ENCODE measurements around the gene UPP1.
"Not testable (repeated sequence)": the region's sequence is repeated elsewhere in the genome, so short reads cannot be mapped to it uniquely, and the experiment has no call there.

The UPP1 gene

GRCh38 chr7:48077423-48077822, 11.6 kb upstream of the UPP1 start:
- H2AFZ ChIP-seq (ENCODE audit: low read depth): no peak overlapping the region
- TF ChIP-seq, protein P1, sequence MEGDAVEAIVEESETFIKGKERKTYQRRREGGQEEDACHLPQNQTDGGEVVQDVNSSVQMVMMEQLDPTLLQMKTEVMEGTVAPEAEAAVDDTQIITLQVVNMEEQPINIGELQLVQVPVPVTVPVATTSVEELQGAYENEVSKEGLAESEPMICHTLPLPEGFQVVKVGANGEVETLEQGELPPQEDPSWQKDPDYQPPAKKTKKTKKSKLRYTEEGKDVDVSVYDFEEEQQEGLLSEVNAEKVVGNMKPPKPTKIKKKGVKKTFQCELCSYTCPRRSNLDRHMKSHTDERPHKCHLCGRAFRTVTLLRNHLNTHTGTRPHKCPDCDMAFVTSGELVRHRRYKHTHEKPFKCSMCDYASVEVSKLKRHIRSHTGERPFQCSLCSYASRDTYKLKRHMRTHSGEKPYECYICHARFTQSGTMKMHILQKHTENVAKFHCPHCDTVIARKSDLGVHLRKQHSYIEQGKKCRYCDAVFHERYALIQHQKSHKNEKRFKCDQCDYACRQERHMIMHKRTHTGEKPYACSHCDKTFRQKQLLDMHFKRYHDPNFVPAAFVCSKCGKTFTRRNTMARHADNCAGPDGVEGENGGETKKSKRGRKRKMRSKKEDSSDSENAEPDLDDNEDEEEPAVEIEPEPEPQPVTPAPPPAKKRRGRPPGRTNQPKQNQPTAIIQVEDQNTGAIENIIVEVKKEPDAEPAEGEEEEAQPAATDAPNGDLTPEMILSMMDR (conservative IDR thresholded peaks at IDR 0.05; ENCODE audit: low read depth, low read length): no peak
- H4K20me1 ChIP-seq (ENCODE audit: insufficient read depth): no peaks in the 10 kb centered on the region
- no peaks in the 10 kb centered on the region for H3K36me3 ChIP-seq (ENCODE audit: insufficient read depth)
- no peak overlapping the region for H3K9ac ChIP-seq
- no peak overlapping the region for H3K4me3 ChIP-seq (IDR thresholded peaks at IDR 0.05; ENCODE audit: insufficient read depth, low read depth, low read length)
- no peaks in the 10 kb centered on the region for H3K79me2 ChIP-seq (ENCODE audit: insufficient read depth, low read depth)
- H3K4me1 ChIP-seq (ENCODE audit: low read depth, poor library complexity, severe bottlenecking): no peaks in the 10 kb centered on the region
- no peak overlapping the region for H3K4me2 ChIP-seq
- H3K27me3 ChIP-seq (ENCODE audit: insufficient read depth, low read depth): no peaks in the 10 kb centered on the region
- H3K27ac ChIP-seq: no peak overlapping the region

- no peaks in the 10 kb centered on the region for H4K20me1 ChIP-seq (ENCODE audit: insufficient read depth)
- H3K9ac ChIP-seq: no peak overlapping the region
- H3K4me3 ChIP-seq (IDR thresholded peaks at IDR 0.05; ENCODE audit: insufficient read depth, low read depth, low read length): no peak overlapping the region
- no peak overlapping the region for H3K4me2 ChIP-seq
- no peaks in the 10 kb centered on the region for H3K27me3 ChIP-seq (ENCODE audit: insufficient read depth, low read depth)
- no peaks in the 10 kb centered on the region for H3K79me2 ChIP-seq (ENCODE audit: insufficient read depth, low read depth)
- H2AFZ ChIP-seq (ENCODE audit: low read depth): no peak overlapping the region
- H3K36me3 ChIP-seq (ENCODE audit: insufficient read depth): no peaks in the 10 kb centered on the region
- peaks cover under 1% of the 10 kb centered on the region for H3K4me1 ChIP-seq (ENCODE audit: low read depth, poor library complexity, severe bottlenecking)
- no peak overlapping the region for H3K27ac ChIP-seq
- TF ChIP-seq, protein P1 (conservative IDR thresholded peaks at IDR 0.05; ENCODE audit: low read depth, low read length): no peak
These were observed 10.6 kb upstream of the UPP1 start for GRCh38 chr7:48078470-48078869.

DNA sequence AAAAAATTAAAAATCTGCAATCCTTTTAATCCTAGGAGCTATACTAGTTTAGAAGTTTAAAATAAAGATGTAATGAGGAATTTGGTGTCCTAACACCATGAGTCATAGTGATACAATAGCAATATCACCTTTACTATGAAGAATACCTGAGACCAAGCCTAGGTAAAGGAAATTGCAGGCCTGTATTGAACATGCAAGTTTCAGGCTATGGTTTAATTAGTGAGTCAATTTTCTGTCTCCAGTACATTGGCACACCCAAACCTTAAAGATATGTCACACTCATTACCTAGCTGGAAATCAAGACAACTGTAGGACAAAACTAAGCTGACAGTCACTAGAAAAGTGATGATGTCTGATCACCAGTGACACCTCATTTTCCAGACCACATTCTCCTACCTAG, 6.7 kb upstream of the UPP1 start:
- H3K4me3 ChIP-seq (IDR thresholded peaks at IDR 0.05; ENCODE audit: insufficient read depth, low read depth, low read length); H3K4me2 ChIP-seq; H4K20me1 ChIP-seq (ENCODE audit: insufficient read depth); H3K9ac ChIP-seq; H2AFZ ChIP-seq (ENCODE audit: low read depth); H3K79me2 ChIP-seq (ENCODE audit: insufficient read depth, low read depth); H3K27me3 ChIP-seq (ENCODE audit: insufficient read depth, low read depth); H3K36me3 ChIP-seq (ENCODE audit: insufficient read depth); H3K27ac ChIP-seq: not testable (repeated sequence)
- H3K4me1 ChIP-seq (ENCODE audit: low read depth, poor library complexity, severe bottlenecking): peaks cover 39% of the 10 kb centered on the region

DNA sequence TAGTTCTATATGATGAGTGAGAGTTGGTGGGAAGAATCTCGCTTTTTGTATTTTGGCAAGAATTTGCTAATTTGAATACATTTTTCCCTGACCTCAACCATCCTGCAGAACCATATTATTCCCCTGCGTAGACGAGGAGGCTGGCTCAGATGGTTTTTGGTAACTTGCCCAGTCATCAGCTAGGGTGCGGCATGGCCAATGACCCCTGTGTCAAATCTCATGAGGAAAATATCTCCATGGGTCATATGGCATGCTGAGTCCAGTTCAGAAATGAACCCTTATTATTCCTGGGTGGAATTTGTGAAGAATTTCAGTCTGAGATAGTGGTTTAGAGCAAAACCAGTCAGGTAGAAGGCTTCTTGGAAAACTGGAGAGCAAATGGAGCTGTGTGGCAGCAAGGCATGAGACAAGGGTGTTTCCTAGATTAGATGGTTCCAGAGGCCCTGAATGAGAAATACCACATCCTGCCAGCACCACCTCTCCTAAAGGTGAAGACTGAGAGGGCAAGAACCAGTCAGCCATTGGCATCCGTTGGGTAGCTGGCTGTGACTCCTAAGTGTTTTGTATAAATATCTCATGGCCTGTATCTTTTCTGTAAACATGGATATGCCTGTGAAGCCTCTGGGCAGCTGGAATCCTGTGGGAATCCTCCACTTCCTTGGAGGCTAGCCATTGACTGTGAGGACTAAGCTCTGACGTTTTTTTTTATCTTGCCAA, 5.8 kb upstream of the UPP1 start:
- Histone ChIP-seq H3K9ac (no peak overlapping the region), H3K27me3 (ENCODE audit: insufficient read depth, low read depth) (no peaks in the 10 kb centered on the region), H3K79me2 (ENCODE audit: insufficient read depth, low read depth) (no peaks in the 10 kb centered on the region), H3K4me1 (ENCODE audit: low read depth, poor library complexity, severe bottlenecking) (peaks cover 46% of the 10 kb centered on the region), H3K4me2 (no peak overlapping the region; the same call in 1 of the 2 replicates), H4K20me1 (ENCODE audit: insufficient read depth) (no peaks in the 10 kb centered on the region), H3K27ac (no peak overlapping the region), H3K4me3 (IDR thresholded peaks at IDR 0.05; ENCODE audit: insufficient read depth, low read depth, low read length) (no peak overlapping the region), H2AFZ (ENCODE audit: low read depth) (no peak overlapping the region), H3K36me3 (ENCODE audit: insufficient read depth) (no peaks in the 10 kb centered on the region)
- TF ChIP-seq, protein P1 (conservative IDR thresholded peaks at IDR 0.05; ENCODE audit: low read depth, low read length): no peak

DNA sequence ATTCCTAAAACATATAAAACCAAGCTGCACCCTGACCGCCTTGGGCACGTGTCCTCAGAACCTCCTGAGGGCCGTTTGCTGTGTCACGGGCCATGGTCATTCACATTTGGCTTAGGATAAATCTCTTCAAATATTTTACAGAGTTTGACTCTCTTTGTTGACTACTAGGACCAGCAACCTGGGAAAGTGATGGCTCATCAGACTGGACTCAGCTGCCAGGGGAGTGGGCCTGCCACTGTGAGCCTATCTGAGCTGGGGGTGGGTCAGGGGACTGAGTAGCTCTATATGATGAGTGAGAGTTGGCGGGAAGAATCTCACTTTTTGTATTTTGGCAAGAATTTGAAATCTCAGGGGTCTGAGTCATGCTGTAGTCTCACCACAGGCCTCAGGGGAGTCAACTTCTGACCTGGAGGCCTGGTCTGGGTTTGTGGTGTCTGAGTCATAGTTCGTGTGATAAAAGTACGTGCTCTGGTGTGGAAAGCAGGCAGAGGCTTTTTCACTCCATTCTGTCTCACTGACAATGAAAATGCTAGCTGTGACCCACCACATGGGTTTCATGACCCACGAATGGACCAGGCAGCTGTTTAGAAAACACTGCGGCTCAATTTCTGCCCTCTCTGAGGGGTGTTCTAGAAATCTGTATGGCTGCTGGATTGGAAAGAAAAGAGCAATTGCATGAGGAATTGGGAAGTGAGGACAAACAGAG, 4.2 kb upstream of the UPP1 start:
- TF ChIP-seq, protein P1 (conservative IDR thresholded peaks at IDR 0.05; ENCODE audit: low read depth, low read length): no peak
- Histone ChIP-seq H3K27me3 (ENCODE audit: insufficient read depth, low read depth) (no peaks in the 10 kb centered on the region), H3K9ac (peak overlapping the region; percentile 5; the same call in 1 of the 2 replicates), H3K79me2 (ENCODE audit: insufficient read depth, low read depth) (no peaks in the 10 kb centered on the region), H3K4me3 (IDR thresholded peaks at IDR 0.05; ENCODE audit: insufficient read depth, low read depth, low read length) (no peak overlapping the region), H4K20me1 (ENCODE audit: insufficient read depth) (no peaks in the 10 kb centered on the region), H2AFZ (ENCODE audit: low read depth) (peak overlapping the region; percentile 40), H3K4me1 (ENCODE audit: low read depth, poor library complexity, severe bottlenecking) (peaks cover 49% of the 10 kb centered on the region), H3K4me2 (peak overlapping the region; percentile 86), H3K27ac (peak overlapping the region; percentile 100), H3K36me3 (ENCODE audit: insufficient read depth) (no peaks in the 10 kb centered on the region)

Measured in KMS-11 (cell line).